Pancreas (tissue), 10 donors: ENCODE data around the gene RSPH4A. TPM values are rescaled to one million over a fixed set of nuclear protein-coding genes. Genes with fewer than 3 reads are reported as not detected.

ENCODE experiments used
- ATAC-seq, 4 donors: fragments of 200-7000 bp; cut with Tn5 transposase; one replicate each; pipeline versions ENCODE4 v1.8.0 to v1.9.1; 2020; ENCODE audit warnings: mild to moderate bottlenecking in 4 of 4, moderate library complexity in 4 of 4
- DNase-seq, 6 donors: peaks; one replicate each; pipeline ENCODE4 v3.0.0-alpha.2; 2020
- FAIRE-seq: peaks from 2 replicates; lab custom pipeline; 2012; peaks lifted over from hg19 to GRCh38; lab: Jason Lieb, UNC
- H3K27ac ChIP-seq, 4 donors: fragments of 200-600 bp; sonication (generic); 1 replicate in 3 of 4; 2 replicates in 1 of 4; pipeline versions ENCODE4 v1.5.0 to v1.8.0; 2020
- H3K27me3 ChIP-seq, 4 donors: fragments of 200-600 bp; one replicate each; pipeline ENCODE4 v1.8.0; 2021
- H3K36me3 ChIP-seq, 3 donors: fragments of 200-600 bp; sonication (generic) in 1 of 3; one replicate each; pipeline versions ENCODE4 v1.5.0 to v1.8.0; 2020 to 2021
- H3K4me1 ChIP-seq, 3 donors: fragments of 200-600 bp; one replicate each; pipeline ENCODE4 v1.8.0; 2021
- H3K4me3 ChIP-seq, 4 donors: fragments of 200-600 bp; sonication (generic) in 2 of 4; one replicate each; pipeline versions ENCODE4 v1.5.0 to v1.8.0; 2020 to 2021
- H3K9me3 ChIP-seq, 4 donors: fragments of 200-600 bp; one replicate each; pipeline ENCODE4 v1.8.0; 2021
- CTCF ChIP-seq, 4 donors: fragments of 200-600 bp; sonication (generic) in 3 of 4; IDR thresholded peaks; one replicate each; pipeline versions ENCODE4 v1.5.0 to v1.8.0; 2021; ENCODE audit warnings: antibody characterized with exemption in 4 of 4
- WGBS, 2 donors: extraction: QIAGEN DNeasy Blood & Tissue Kit; methylation state at CpG; one replicate each; pipeline ENCODE4 v1.1.7; 2013; 5-methylcytosine and 5-hydroxymethylcytosine counted together
- intact Hi-C, 3 donors: fragments of 100-400 bp; cut with DNase I; formaldehyde crosslinking; loops; one replicate each; pipeline versions ENCODE4 v1.11.1 to v1.14.2; 2022
- polyA plus RNA-seq, 2 donors: library from polyadenylated mRNA; stranded (reverse); fragments of 200-250 nt; gene quantifications; one replicate each; pipeline ENCODE4 v1.2.3, GENCODE V29; 2013
- total RNA-seq, 6 donors: library from RNA; stranded (reverse); fragmentation: NEBNext Ultra II Directional in 4 of 6; extraction: Animal tissue kit (Norgen Biotek cat#: 25700) in 4 of 6; gene quantifications; one replicate each; pipeline versions ENCODE4 v1.2.1 to v1.2.4, GENCODE V29; 2021 to 2023
- donor health status: healthy with polysubstance abuse.
- donor health status: DM: no; HTN: no; CAD: no; lungs with moderate emphysema.
- donor health status: DM: no; HTN: no; CAD: no.
- donor health status: control.
- donor health status: control.
- donor health status: Bipolar disorder and iron deficiency.
- donor health status: DM: yes; HTN: yes; CAD: no.
- donor health status: DM: no; HTN: no; CAD: no.
- donor health status: DM: no; HTN: no; CAD: no.
- donor health status: DM: yes; HTN: yes; CAD: no.

The RSPH4A gene
- under 1 TPM; 0.23 to 0.49 (median 0.39) TPM for total RNA-seq
- 1 to 10 TPM in 1 of 2 donors, under 1 TPM in 1; 0.76 to 1.2 TPM for polyA plus RNA-seq

DNA sequence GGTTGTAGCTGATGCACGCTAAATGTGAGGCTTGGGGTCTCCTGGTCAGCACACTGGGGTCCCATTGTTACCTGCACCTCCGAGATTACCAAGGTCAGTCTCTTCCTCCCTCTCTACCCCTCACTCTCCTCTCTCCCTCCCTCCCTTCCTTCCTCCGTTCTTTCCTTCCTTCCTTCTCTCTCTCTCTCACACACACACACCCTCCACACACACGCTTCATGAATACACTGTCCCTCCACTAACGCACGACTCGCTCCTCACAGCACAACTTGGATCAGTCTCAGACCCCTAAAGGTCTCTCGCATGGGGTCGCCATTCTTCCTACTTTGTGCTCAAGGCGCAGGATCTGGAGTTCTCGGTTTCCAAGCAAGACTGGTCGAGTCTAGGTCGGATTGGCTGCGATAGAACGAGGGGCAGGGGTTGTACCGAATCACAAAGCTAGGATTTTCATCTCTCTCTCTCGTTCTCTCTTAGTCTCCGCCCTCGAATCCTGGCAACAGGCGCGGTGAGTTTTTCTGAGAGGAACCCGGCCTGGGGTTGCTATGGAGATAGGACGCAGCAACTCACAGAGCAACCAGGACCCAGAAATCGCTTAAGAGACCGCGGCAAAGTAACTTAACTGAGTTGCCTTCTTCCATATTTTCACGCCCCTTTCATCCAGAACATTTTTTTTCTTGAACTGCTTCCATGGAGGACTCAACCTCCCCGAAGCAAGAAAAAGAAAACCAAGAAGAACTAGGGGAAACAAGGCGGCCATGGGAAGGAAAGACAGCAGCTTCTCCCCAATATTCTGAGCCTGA, at the start of gene RSPH4A:
Gene RSPH4A, plus strand, starts transcription at position 543 of the 800 bp plus-strand sequence. Its CDS starts 145 bp downstream, at position 688.
- peak within 1 kb of the TSS; percentile 17 to 59 (median 36) for H3K4me3 ChIP-seq
- H3K27me3 ChIP-seq: no peaks in the 10 kb centered on the region
- DNase-seq: peak; percentile 79 to 95 (median 92)
- no peaks in the 10 kb centered on the region for H3K36me3 ChIP-seq
- peak within 1 kb of the TSS in 2 of 4 donors; percentile 19 to 39 for H3K27ac ChIP-seq
- intact Hi-C loops: no loop called here
- FAIRE-seq: peak; percentile 94
- H3K9me3 ChIP-seq: no peaks in the 10 kb centered on the region
- peak; percentile 97 to 99 (median 99) for ATAC-seq
- no peak for TF ChIP-seq CTCF (IDR thresholded peaks at IDR 0.05)
- WGBS, 2 donors: 0 to 1% methylated on average over 29 of the region's 29 CpGs
- peaks cover 0 to 12% (median 10%) of the 10 kb centered on the region in 3 donors for H3K4me1 ChIP-seq

- intact Hi-C loops: no loop called here
- DNase-seq (no peak), FAIRE-seq (no peak), ATAC-seq (no peak)
- Histone ChIP-seq H3K27me3 (no peaks in the 10 kb centered on the region), H3K4me1 (peaks cover 0 to 12% (median 12%) of the 10 kb centered on the region in 3 donors), H3K4me3 (no peak overlapping the region), H3K36me3 (no peaks in the 10 kb centered on the region), H3K27ac (no peak overlapping the region), H3K9me3 (no peaks in the 10 kb centered on the region)
- no peak for TF ChIP-seq CTCF (IDR thresholded peaks at IDR 0.05)
Measured at GRCh38 chr6:116568111-116568510, 48.2 kb upstream of the RSPH4A start.

- peaks cover 0 to 17% (median 17%) of the 10 kb centered on the region in 3 donors for H3K4me1 ChIP-seq
- no peak for FAIRE-seq
- H3K4me3 ChIP-seq: no peak overlapping the region
- no peaks in the 10 kb centered on the region for H3K27me3 ChIP-seq
- no peak for TF ChIP-seq CTCF (IDR thresholded peaks at IDR 0.05)
- no peaks in the 10 kb centered on the region for H3K9me3 ChIP-seq
- no peak for DNase-seq
- ATAC-seq: no peak
- intact Hi-C loops: no loop called here
- 61 to 66% methylated on average over 7 of the region's 7 CpGs for WGBS, 2 donors
- no peak overlapping the region for H3K27ac ChIP-seq
- H3K36me3 ChIP-seq: no peaks in the 10 kb centered on the region
Measured at GRCh38 chr6:116568821-116569755, 47.2 kb upstream of the RSPH4A start.

GRCh38 chr6:116570856-116571682, 45.2 kb upstream of the RSPH4A start, which contains the start of gene RWDD1:
Gene RWDD1 (plus strand): TSS chr6:116571504. CDS start chr6:116571583, 79 bp downstream.
- intact Hi-C loops: no loop called here
- no peaks in the 10 kb centered on the region for H3K36me3 ChIP-seq
- H3K4me3 ChIP-seq: peak within 1 kb of the TSS; percentile 55 to 91 (median 88)
- TF ChIP-seq CTCF (IDR thresholded peaks at IDR 0.05): no peak
- ATAC-seq: peak; percentile 95 to 98 (median 96)
- WGBS, 2 donors: 0% methylated on average over 62 of the region's 62 CpGs
- peaks cover 0 to 17% (median 17%) of the 10 kb centered on the region in 3 donors for H3K4me1 ChIP-seq
- FAIRE-seq: no peak
- peak; percentile 95 to 99 (median 99) for DNase-seq
- peak within 1 kb of the TSS; percentile 87 to 91 (median 88) for H3K27ac ChIP-seq
- H3K27me3 ChIP-seq: no peaks in the 10 kb centered on the region
- no peaks in the 10 kb centered on the region for H3K9me3 ChIP-seq
